ENCODE results near the gene SPIRE1.

DNA sequence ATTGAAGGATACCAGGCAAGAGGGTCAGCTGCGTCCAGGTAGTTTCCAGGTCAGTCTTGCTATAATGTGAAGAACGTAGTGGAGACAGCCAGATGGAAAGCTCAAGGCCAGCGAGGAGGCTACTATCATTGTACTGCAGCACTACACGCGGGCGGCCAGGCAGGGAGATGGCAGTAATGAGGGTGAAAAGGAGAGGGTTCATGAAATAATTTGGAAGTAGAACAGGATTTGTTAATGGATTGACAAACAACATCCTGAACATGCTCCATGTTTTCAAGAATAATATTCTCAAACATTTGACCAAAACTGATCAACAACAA, 17.1 kb downstream of the SPIRE1 start:
- TF ChIP-seq, protein P1, sequence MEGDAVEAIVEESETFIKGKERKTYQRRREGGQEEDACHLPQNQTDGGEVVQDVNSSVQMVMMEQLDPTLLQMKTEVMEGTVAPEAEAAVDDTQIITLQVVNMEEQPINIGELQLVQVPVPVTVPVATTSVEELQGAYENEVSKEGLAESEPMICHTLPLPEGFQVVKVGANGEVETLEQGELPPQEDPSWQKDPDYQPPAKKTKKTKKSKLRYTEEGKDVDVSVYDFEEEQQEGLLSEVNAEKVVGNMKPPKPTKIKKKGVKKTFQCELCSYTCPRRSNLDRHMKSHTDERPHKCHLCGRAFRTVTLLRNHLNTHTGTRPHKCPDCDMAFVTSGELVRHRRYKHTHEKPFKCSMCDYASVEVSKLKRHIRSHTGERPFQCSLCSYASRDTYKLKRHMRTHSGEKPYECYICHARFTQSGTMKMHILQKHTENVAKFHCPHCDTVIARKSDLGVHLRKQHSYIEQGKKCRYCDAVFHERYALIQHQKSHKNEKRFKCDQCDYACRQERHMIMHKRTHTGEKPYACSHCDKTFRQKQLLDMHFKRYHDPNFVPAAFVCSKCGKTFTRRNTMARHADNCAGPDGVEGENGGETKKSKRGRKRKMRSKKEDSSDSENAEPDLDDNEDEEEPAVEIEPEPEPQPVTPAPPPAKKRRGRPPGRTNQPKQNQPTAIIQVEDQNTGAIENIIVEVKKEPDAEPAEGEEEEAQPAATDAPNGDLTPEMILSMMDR (IDR thresholded peaks at IDR 0.05): no peak
- TF ChIP-seq POLR2A (IDR thresholded peaks at IDR 0.05): no peak

Data from tibial nerve (tissue), 3 donors.